Keratinocyte (primary cell): ENCODE data around the gene TSPAN17. TPM values are rescaled to one million over a fixed set of nuclear protein-coding genes. Genes with fewer than 3 reads are reported as not detected.

Experiments used
- DNase-seq: peaks from one replicate; pipeline ENCODE4 v3.0.0-alpha.2; 2011; ENCODE audit warnings: low read depth, missing footprints, low spot score
- FAIRE-seq: peaks from 2 replicates; lab custom pipeline; 2011; peaks lifted over from hg19 to GRCh38; lab: Jason Lieb, UNC
- H2AFZ ChIP-seq: 2 replicates; pipeline ENCODE4 v1.6.0; 2012; ENCODE audit warnings: low read length, control low read depth, inconsistent platforms; ENCODE audit not compliant: control insufficient read depth
- H3K27ac ChIP-seq: 2 replicates; pipeline ENCODE4 v1.5.1; 2011; ENCODE audit warnings: low read length; ENCODE audit not compliant: control insufficient read depth, insufficient read depth
- H3K27me3 ChIP-seq: 3 replicates; pipeline ENCODE4 v1.6.0; 2011; ENCODE audit warnings: low read length; ENCODE audit not compliant: control insufficient read depth, insufficient read depth; ENCODE audit errors: extremely low read depth
- H3K36me3 ChIP-seq, 2 experiments: 2 replicates in 1 of 2; 3 replicates in 1 of 2; pipeline ENCODE4 v1.5.1; 2011; ENCODE audit warnings: low read length in 2 of 2, mild to moderate bottlenecking in 1 of 2; ENCODE audit not compliant: control insufficient read depth in 2 of 2, insufficient read depth in 2 of 2; ENCODE audit errors: extremely low read depth in 1 of 2
- H3K4me1 ChIP-seq: 3 replicates; pipeline ENCODE4 v1.5.1; 2011; ENCODE audit warnings: low read length; ENCODE audit not compliant: control insufficient read depth, insufficient read depth; ENCODE audit errors: extremely low read depth
- H3K4me2 ChIP-seq: 3 replicates; pipeline ENCODE4 v1.6.0; 2011; ENCODE audit warnings: low read depth, low read length; ENCODE audit not compliant: control insufficient read depth, insufficient read depth; ENCODE audit errors: extremely low read depth
- H3K4me3 ChIP-seq, 3 experiments: fragments of 200-600 bp in 1 of 3; sonication (generic) in 1 of 3; 2 replicates in 2 of 3; 3 replicates in 1 of 3; pipeline ENCODE4 v1.5.1; 2011 to 2016; ENCODE audit warnings: low read length in 3 of 3, mild to moderate bottlenecking in 3 of 3, control low read depth in 2 of 3, inconsistent platforms in 1 of 3, low read depth in 1 of 3, mixed read lengths in 1 of 3, mixed run types in 1 of 3, moderate library complexity in 1 of 3; ENCODE audit not compliant: control insufficient read depth in 2 of 3, insufficient read depth in 2 of 3; ENCODE audit errors: extremely low read depth in 1 of 3
- H3K79me2 ChIP-seq: 2 replicates; pipeline ENCODE4 v1.6.0; 2012; ENCODE audit warnings: low read length; ENCODE audit not compliant: control insufficient read depth, insufficient read depth
- H3K9ac ChIP-seq: 3 replicates; pipeline ENCODE4 v1.6.0; 2011; ENCODE audit warnings: low read length; ENCODE audit not compliant: control insufficient read depth, insufficient read depth; ENCODE audit errors: extremely low read depth
- H3K9me1 ChIP-seq: 3 replicates; pipeline ENCODE4 v1.6.0; 2011; ENCODE audit warnings: low read length; ENCODE audit not compliant: control insufficient read depth, insufficient read depth; ENCODE audit errors: extremely low read depth
- H3K9me3 ChIP-seq: 2 replicates; pipeline ENCODE4 v1.5.1; 2012; ENCODE audit warnings: low read depth, low read length; ENCODE audit not compliant: control insufficient read depth
- H4K20me1 ChIP-seq: 3 replicates; pipeline ENCODE4 v1.6.0; 2011; ENCODE audit warnings: low read length; ENCODE audit not compliant: control insufficient read depth, insufficient read depth; ENCODE audit errors: extremely low read depth
- CTCF ChIP-seq, 3 experiments: IDR thresholded peaks in 1 of 3; conservative IDR thresholded peaks in 1 of 3; optimal IDR thresholded peaks in 1 of 3; 2 replicates in 2 of 3; 3 replicates in 1 of 3; pipeline versions ENCODE3 to v1.5.1; 2011; ENCODE audit warnings: low read length in 3 of 3, mild to moderate bottlenecking in 3 of 3, moderate library complexity in 2 of 3, control low read depth in 1 of 3, inconsistent platforms in 1 of 3; ENCODE audit not compliant: insufficient read depth in 2 of 3; ENCODE audit errors: extremely low read depth in 1 of 3
- EZH2 ChIP-seq: IDR thresholded peaks from one replicate; pipeline ENCODE4 v1.6.1; 2012; ENCODE audit warnings: inconsistent platforms, mild to moderate bottlenecking, low read length, moderate library complexity
- dilution Hi-C: fragments of 300-500 bp; cut with MboI; formaldehyde crosslinking; loops from one replicate; pipeline ENCODE4 v1.7.0; 2020; ENCODE audit warnings: low sequenced_read_pairs; ENCODE audit not compliant: extremely low pct_ligation_motif_present
- polyA plus RNA-seq, 5 experiments: library from polyadenylated mRNA; depleted of rRNA in 3 of 5; stranded (reverse) in 3 of 5; stranded (forward) in 1 of 5; unstranded in 1 of 5; fragments of >200 nt; gene quantifications; 1 replicate in 1 of 5; 2 replicates in 3 of 5; 3 replicates in 1 of 5; pipeline versions ENCODE4 v1.2.1 to v1.2.3, GENCODE V29; 2011 to 2012; ENCODE audit warnings: missing spikeins in 2 of 5, low read depth in 1 of 5, low replicate concordance in 1 of 5

Gene TSPAN17
- polyA plus RNA-seq, 1 donor (not counting 4 experiments of a cell fraction or from before 2014, with no cell fraction given): 53.1 TPM

- dilution Hi-C loops: no loop called here
- H3K36me3 ChIP-seq: no peaks in the 10 kb centered on the region
- no peak overlapping the region for H3K9ac ChIP-seq
- FAIRE-seq: no peak
- no peaks in the 10 kb centered on the region for H3K4me1 ChIP-seq
- H4K20me1 ChIP-seq: no peaks in the 10 kb centered on the region
- no peaks in the 10 kb centered on the region for H3K9me1 ChIP-seq
- H3K9me3 ChIP-seq: no peaks in the 10 kb centered on the region
- peaks cover 23% of the 10 kb centered on the region for H3K27me3 ChIP-seq
- no peak for DNase-seq
- no peak overlapping the region for H3K4me3 ChIP-seq
- H2AFZ ChIP-seq: no peak overlapping the region
- H3K27ac ChIP-seq: no peak overlapping the region
- no peaks in the 10 kb centered on the region for H3K79me2 ChIP-seq
- no peak overlapping the region for H3K4me2 ChIP-seq
- TF ChIP-seq CTCF (optimal IDR thresholded peaks at IDR 0.05 in 1 of 3, IDR thresholded peaks at IDR 0.05 in 1 of 3, conservative IDR thresholded peaks at IDR 0.05 in 1 of 3; ENCODE audit: extremely low read depth in 1 of 3, insufficient read depth in 2 of 3, low read length in 3 of 3): no peak
- TF ChIP-seq EZH2: no peak
Observed at GRCh38 chr5:176687881-176688280, 40.6 kb downstream of the TSPAN17 start.

GRCh38 chr5:176690911-176691310 is 43.6 kb downstream of the TSPAN17 start:
- H3K27me3 ChIP-seq: peaks cover 43% of the 10 kb centered on the region
- no peak for DNase-seq

More at GRCh38 chr5:176690911-176691310, 43.6 kb downstream of the TSPAN17 start:
- no peaks in the 10 kb centered on the region for H3K36me3 ChIP-seq
- no peaks in the 10 kb centered on the region for H3K4me1 ChIP-seq
- no peak for TF ChIP-seq EZH2
- TF ChIP-seq CTCF (optimal IDR thresholded peaks at IDR 0.05 in 1 of 3, IDR thresholded peaks at IDR 0.05 in 1 of 3, conservative IDR thresholded peaks at IDR 0.05 in 1 of 3; ENCODE audit: extremely low read depth in 1 of 3, insufficient read depth in 2 of 3, low read length in 3 of 3): no peak
- no peak overlapping the region for H3K4me3 ChIP-seq
- no peak overlapping the region for H3K9ac ChIP-seq
- H3K79me2 ChIP-seq: no peaks in the 10 kb centered on the region
- no peak overlapping the region for H3K27ac ChIP-seq
- H2AFZ ChIP-seq: no peak overlapping the region
- H3K9me3 ChIP-seq: no peaks in the 10 kb centered on the region
- dilution Hi-C loops: no loop called here
- no peak overlapping the region for H3K4me2 ChIP-seq
- no peaks in the 10 kb centered on the region for H4K20me1 ChIP-seq
- no peak for FAIRE-seq
- H3K9me1 ChIP-seq: no peaks in the 10 kb centered on the region
